ENCODE measurements around the gene HES1. TPM values are rescaled to one million over a fixed set of nuclear protein-coding genes. Genes with fewer than 3 reads are reported as not detected.
A peak's percentile ranks its signal among the peaks of the same experiment; 100 is the strongest.

The HES1 gene
- total RNA-seq, 3 donors from 2014 or later = 6.6 to 110 (median 87.2) TPM

GRCh38 chr3:194129581-194130133 is 6.3 kb upstream of the HES1 start:
- Histone ChIP-seq H3K9me3 (no peaks in the 10 kb centered on the region), H3K4me3 (no peak overlapping the region), H3K27me3 (no peaks in the 10 kb centered on the region), H3K27ac (peak overlapping the region in 1 of 2 donors; percentile 19), H3K4me1 (peaks cover 8 to 15% of the 10 kb centered on the region in 2 donors), H3K36me3 (no peaks in the 10 kb centered on the region)
- DNase-seq (ENCODE audit: low spot score in 2 of 2) = no peak
- intact Hi-C loops (cut with DNase I; ENCODE audit: low total_unique reads) = loop anchor here (10.0 kb wide), 1 partner anchor 185 kb away; no protein-coding TSS in a partner anchor
- no peak for TF ChIP-seq POLR2AphosphoS5 (IDR thresholded peaks at IDR 0.05)
- no peak for TF ChIP-seq CTCF (IDR thresholded peaks at IDR 0.05)
- no peak for TF ChIP-seq POLR2A (IDR thresholded peaks at IDR 0.05)

DNA sequence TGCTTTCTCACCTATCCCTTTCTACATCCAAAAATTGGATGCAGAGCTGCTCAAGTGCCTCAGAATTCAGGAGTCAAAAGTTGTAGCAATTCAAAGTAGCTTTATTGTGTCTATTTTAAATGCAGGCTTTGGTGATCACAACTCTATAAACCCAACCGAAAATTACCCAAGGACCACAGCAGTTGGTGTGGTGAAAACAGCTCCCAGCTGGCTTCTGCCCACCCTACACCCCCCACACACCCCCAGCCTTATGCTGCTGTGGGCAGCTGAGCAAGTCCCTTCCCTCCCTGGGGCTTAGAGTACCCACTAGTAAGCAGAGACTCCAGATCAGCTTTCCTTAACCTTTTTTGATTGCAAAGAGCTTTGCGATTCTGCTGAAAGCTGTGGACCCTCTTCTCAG is 5.8 kb upstream of the HES1 start:
- intact Hi-C loops (cut with DNase I; ENCODE audit: low total_unique reads) = loop anchor here (10.0 kb wide), 1 partner anchor 185 kb away; no protein-coding TSS in a partner anchor
- Histone ChIP-seq H3K27ac (peak overlapping the region in 1 of 2 donors; percentile 99), H3K27me3 (no peaks in the 10 kb centered on the region), H3K9me3 (no peaks in the 10 kb centered on the region), H3K4me1 (peaks cover 8 to 15% of the 10 kb centered on the region in 2 donors), H3K36me3 (no peaks in the 10 kb centered on the region), H3K4me3 (no peak overlapping the region)
- DNase-seq (ENCODE audit: low spot score in 2 of 2) = no peak
- no peak for TF ChIP-seq POLR2A (IDR thresholded peaks at IDR 0.05)
- no peak for TF ChIP-seq POLR2AphosphoS5 (IDR thresholded peaks at IDR 0.05)
- no peak for TF ChIP-seq CTCF (IDR thresholded peaks at IDR 0.05)

- Histone ChIP-seq H3K4me3 (no peak overlapping the region), H3K27ac (peak overlapping the region; percentile 59 to 99)
- intact Hi-C loops (cut with DNase I; ENCODE audit: low total_unique reads) = loop anchor here (10.0 kb wide), 1 partner anchor 184 kb away; no protein-coding TSS in a partner anchor
Measured at GRCh38 chr3:194130807-194131589, 5.0 kb upstream of the HES1 start.

DNA sequence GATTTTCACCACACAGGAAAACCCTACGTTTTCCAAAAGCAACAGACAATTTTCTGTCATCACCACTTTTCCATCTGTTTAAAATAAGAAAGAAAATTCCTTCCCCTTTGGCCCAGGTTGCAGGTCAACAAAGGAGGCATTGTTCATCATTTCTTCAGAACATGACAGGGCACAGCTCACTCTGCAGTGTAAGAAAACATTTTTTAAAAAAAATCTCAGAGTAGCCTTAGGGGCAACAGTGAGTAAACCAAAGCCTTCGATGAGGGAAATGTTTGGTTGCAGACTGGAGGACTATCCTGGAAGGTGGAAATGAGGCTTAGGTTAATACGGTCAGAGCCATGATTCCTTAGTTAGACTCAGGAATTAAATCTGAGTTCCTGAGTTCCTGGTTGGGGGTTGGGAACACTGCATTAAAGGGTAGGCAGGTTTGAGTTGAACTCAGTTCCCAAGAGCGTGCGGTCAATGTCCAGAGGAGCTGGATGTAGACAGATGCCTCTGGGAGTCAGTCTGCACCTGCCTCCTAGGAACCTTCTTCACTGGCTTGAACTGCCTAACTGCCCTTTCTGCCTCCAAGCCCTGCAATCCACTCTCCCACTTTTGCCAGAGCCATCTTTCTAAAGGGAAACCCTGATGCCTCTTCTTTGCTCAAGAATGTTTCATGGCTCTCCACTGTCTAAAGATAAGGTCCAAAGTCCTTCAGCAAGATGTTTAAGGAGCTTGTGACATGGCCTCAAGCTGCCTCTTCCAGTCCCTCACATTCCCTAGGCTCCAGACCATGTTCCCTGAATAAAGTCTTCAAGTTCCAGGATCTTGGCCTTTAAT is 3.3 kb upstream of the HES1 start:
- Histone ChIP-seq H3K27me3 (no peaks in the 10 kb centered on the region), H3K9me3 (no peaks in the 10 kb centered on the region), H3K4me1 (peaks cover 8 to 15% of the 10 kb centered on the region in 2 donors), H3K27ac (peak overlapping the region; percentile 99), H3K4me3 (no peak overlapping the region), H3K36me3 (no peaks in the 10 kb centered on the region)
- TF ChIP-seq CTCF (IDR thresholded peaks at IDR 0.05) = no peak
- TF ChIP-seq POLR2AphosphoS5 (IDR thresholded peaks at IDR 0.05) = peak in 1 of 3 donors; percentile 30
- peak in 1 of 2 donors; percentile 58 for DNase-seq (ENCODE audit: low spot score in 2 of 2)
- intact Hi-C loops (cut with DNase I; ENCODE audit: low total_unique reads) = loop anchor here (10.0 kb wide), 1 partner anchor 182 kb away; no protein-coding TSS in a partner anchor

More at GRCh38 chr3:194130807-194131589, 5.0 kb upstream of the HES1 start:
- no peaks in the 10 kb centered on the region for H3K27me3 ChIP-seq
- DNase-seq (ENCODE audit: low spot score in 2 of 2) = no peak
- no peak for TF ChIP-seq CTCF (IDR thresholded peaks at IDR 0.05)
- no peak for TF ChIP-seq POLR2AphosphoS5 (IDR thresholded peaks at IDR 0.05)
- no peak for TF ChIP-seq POLR2A (IDR thresholded peaks at IDR 0.05)
- peaks cover 8 to 15% of the 10 kb centered on the region in 2 donors for H3K4me1 ChIP-seq
- H3K36me3 ChIP-seq = no peaks in the 10 kb centered on the region
- no peaks in the 10 kb centered on the region for H3K9me3 ChIP-seq
